Tibial nerve (tissue), 4 donors: Measurements from ENCODE around the gene UBL4A. TPM values are rescaled to one million over a fixed set of nuclear protein-coding genes. Genes with fewer than 3 reads are reported as not detected.

Experiments used
- DNase-seq, 2 donors: peaks; one replicate each; pipeline ENCODE4 v3.0.0-alpha.2; 2019; ENCODE audit warnings: low spot score in 2 of 2
- H3K27ac ChIP-seq, 4 donors: fragments of 200-600 bp; sonication (generic) in 3 of 4; one replicate each; pipeline ENCODE4 v1.5.1; 2017 to 2019; ENCODE audit warnings: mild to moderate bottlenecking in 1 of 4
- H3K27me3 ChIP-seq, 2 donors: fragments of 200-600 bp; sonication (generic) in 1 of 2; one replicate each; pipeline versions ENCODE4 v1.5.1 to v1.6.0; 2017 to 2019
- H3K36me3 ChIP-seq, 3 donors: fragments of 200-600 bp; sonication (generic); one replicate each; pipeline ENCODE4 v1.5.1; 2018 to 2019
- H3K4me1 ChIP-seq, 4 donors: fragments of 200-600 bp; sonication (generic) in 3 of 4; one replicate each; pipeline ENCODE4 v1.5.1; 2017 to 2019
- H3K4me3 ChIP-seq, 4 donors: fragments of 200-600 bp; sonication (generic) in 3 of 4; one replicate each; pipeline ENCODE4 v1.5.1; 2017 to 2019; ENCODE audit warnings: mild to moderate bottlenecking in 1 of 4, moderate library complexity in 1 of 4
- H3K9me3 ChIP-seq, 4 donors: fragments of 200-600 bp; sonication (generic) in 3 of 4; one replicate each; pipeline ENCODE4 v1.5.1; 2017 to 2019
- EP300 ChIP-seq, 2 donors: sonication (generic); formaldehyde crosslinking; IDR thresholded peaks; one replicate each; pipeline ENCODE4 v1.6.1; 2017; ENCODE audit warnings: antibody characterized with exemption in 2 of 2, mild to moderate bottlenecking in 1 of 2
- POLR2A ChIP-seq, 2 donors: fragments of 450-650 bp; IDR thresholded peaks; one replicate each; pipeline ENCODE4 v1.6.1; 2017; ENCODE audit warnings: antibody characterized with exemption in 2 of 2, mild to moderate bottlenecking in 2 of 2, moderate library complexity in 2 of 2
- WGBS, 2 donors: methylation state at CpG; one replicate each; pipeline ENCODE4 v1.1.5; 2018; 5-methylcytosine and 5-hydroxymethylcytosine counted together
- total RNA-seq, 4 donors: library from RNA; depleted of rRNA; stranded (reverse); fragments of >200 nt; gene quantifications; one replicate each; pipeline ENCODE4 v1.1.0, GENCODE V29; 2016
- TF ChIP-seq, protein P1 (sequence below), 5 experiments: fragments of 200-600 bp in 3 of 5; fragments of 450-650 bp in 2 of 5; sonication (generic) in 3 of 5; IDR thresholded peaks; one replicate each; pipeline ENCODE4 v1.5.1; 2016 to 2019; ENCODE audit warnings: antibody characterized with exemption in 5 of 5, mild to moderate bottlenecking in 3 of 5, moderate library complexity in 2 of 5

UBL4A gene
- total RNA-seq, 4 donors from 2014 or later, result 39.0 to 58.5 (median 43.4) TPM

DNA sequence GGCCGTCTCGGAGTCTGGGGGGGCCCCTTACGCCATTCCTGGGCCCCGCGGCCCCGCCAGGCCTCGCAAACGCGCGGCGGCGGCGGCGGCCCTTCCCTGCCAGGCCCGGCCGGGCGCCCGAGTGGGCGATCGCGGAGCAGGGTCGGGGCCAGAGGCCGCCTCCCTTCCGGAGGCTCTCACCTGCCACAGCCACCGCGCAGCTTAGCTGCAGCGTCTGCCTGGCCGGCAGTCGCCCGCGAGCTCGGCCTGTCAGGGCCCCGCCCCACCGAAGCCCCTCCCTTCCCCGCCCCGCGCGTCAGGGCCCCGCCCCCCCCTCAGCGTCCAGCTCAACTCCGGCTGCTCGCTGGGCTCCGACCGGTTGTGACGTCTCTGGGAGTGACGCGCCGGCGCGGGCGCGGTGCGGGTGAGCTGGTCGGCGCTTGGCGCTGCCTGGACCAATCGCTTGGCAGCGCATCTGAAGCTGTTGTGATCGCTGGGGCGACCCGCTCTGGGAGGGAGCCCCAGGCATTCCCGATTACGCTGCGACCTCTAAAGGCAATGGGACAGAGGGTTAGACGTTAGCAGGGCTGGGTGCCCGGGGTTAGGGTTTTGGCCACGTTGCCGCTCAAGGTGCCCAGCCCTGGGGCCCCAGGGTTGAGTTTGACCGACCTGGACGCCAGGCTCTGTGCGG, 4.1 kb upstream of the UBL4A start, which contains the start of gene SLC10A3:
Gene SLC10A3 (minus strand): TSS at position 216 of the 670 bp plus-strand sequence. CDS start 1,689 bp downstream, outside the sequence.
- Histone ChIP-seq H3K27me3 (no peaks in the 10 kb centered on the region), H3K9me3 (no peaks in the 10 kb centered on the region), H3K27ac (peak within 1 kb of the TSS; percentile 83 to 97 (median 92)), H3K4me3 (peak within 1 kb of the TSS; percentile 47 to 85 (median 62)), H3K4me1 (peaks cover 0 to 28% (median 1%) of the 10 kb centered on the region in 4 donors), H3K36me3 (peaks cover 0 to 12% (median 0%) of the 10 kb centered on the region in 3 donors)
- WGBS, 2 donors, result 25% methylated on average over 39 of the region's 71 CpGs; no CpG with 5 or more reads in 1 of the 2 donors
- DNase-seq, result peak; percentile 74 to 80
- TF ChIP-seq EP300 (IDR thresholded peaks at IDR 0.05) (peak in 1 of 2 donors; percentile 96), POLR2A (IDR thresholded peaks at IDR 0.05) (peak; percentile 47 to 86)
- TF ChIP-seq, protein P1, sequence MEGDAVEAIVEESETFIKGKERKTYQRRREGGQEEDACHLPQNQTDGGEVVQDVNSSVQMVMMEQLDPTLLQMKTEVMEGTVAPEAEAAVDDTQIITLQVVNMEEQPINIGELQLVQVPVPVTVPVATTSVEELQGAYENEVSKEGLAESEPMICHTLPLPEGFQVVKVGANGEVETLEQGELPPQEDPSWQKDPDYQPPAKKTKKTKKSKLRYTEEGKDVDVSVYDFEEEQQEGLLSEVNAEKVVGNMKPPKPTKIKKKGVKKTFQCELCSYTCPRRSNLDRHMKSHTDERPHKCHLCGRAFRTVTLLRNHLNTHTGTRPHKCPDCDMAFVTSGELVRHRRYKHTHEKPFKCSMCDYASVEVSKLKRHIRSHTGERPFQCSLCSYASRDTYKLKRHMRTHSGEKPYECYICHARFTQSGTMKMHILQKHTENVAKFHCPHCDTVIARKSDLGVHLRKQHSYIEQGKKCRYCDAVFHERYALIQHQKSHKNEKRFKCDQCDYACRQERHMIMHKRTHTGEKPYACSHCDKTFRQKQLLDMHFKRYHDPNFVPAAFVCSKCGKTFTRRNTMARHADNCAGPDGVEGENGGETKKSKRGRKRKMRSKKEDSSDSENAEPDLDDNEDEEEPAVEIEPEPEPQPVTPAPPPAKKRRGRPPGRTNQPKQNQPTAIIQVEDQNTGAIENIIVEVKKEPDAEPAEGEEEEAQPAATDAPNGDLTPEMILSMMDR (IDR thresholded peaks at IDR 0.05), result peak in 1 of 5 experiments; percentile 7

DNA sequence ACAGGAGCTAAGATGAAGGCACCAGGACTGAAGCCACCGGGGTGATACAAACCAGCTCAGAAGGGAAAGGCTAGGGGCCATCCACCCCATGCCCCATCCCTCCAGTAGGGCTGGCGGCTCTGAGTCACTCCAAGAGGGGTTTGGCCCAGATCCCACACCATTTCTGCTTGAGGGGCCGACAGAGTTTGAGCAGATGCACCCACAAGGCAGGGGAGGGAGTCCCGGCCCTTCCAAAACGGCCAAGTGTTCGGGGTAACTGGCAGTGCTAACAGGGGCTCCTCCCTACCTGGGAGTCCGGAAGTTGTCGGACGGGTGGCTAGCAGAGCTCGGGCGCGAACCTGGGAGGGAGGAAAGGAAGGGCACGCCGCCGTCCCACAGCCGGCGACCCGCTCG, 3.6 kb upstream of the UBL4A start:
- Histone ChIP-seq H3K36me3 (peaks cover 0 to 15% (median 0%) of the 10 kb centered on the region in 3 donors), H3K27ac (peak overlapping the region; percentile 79 to 97 (median 92)), H3K9me3 (no peaks in the 10 kb centered on the region), H3K27me3 (no peaks in the 10 kb centered on the region), H3K4me3 (peak overlapping the region; percentile 34 to 85 (median 62)), H3K4me1 (peaks cover 0 to 33% (median 6%) of the 10 kb centered on the region in 4 donors)
- 20 to 21% methylated on average over 1 to 15 of the region's 19 CpGs for WGBS, 2 donors
- no peak for TF ChIP-seq EP300 (IDR thresholded peaks at IDR 0.05)
- TF ChIP-seq, protein P1 (IDR thresholded peaks at IDR 0.05), result no peak
- no peak for TF ChIP-seq POLR2A (IDR thresholded peaks at IDR 0.05)
- no peak for DNase-seq

DNA sequence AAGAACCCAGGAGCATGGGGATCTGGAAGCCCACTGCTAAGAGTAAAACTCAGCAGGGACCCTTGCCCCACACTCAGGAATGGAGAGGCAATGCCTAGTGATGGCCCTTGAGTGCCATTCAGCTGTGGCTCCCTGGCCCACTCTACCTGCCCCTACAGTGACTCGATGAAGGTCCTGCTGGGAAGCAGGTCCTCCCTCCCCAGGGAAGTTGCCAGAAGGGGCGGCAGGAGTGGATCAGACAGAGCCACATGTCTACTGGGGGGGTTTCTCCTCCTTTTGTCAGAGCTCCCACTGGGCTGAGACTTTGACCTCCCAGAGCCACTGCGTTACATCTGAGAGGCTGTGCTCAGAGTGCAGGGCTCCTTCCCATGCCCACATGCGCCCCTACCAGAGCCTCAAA, 2.8 kb upstream of the UBL4A start:
- Histone ChIP-seq H3K27ac (peak overlapping the region; percentile 79 to 97 (median 92)), H3K27me3 (no peaks in the 10 kb centered on the region), H3K36me3 (peaks cover 0 to 23% (median 0%) of the 10 kb centered on the region in 3 donors), H3K9me3 (no peaks in the 10 kb centered on the region), H3K4me3 (peak overlapping the region in 1 of 4 donors; percentile 85), H3K4me1 (peaks cover 0 to 40% (median 8%) of the 10 kb centered on the region in 4 donors)
- DNase-seq, result no peak
- TF ChIP-seq EP300 (IDR thresholded peaks at IDR 0.05), result no peak
- no peak for TF ChIP-seq POLR2A (IDR thresholded peaks at IDR 0.05)
- TF ChIP-seq, protein P1 (IDR thresholded peaks at IDR 0.05), result no peak
- 79% methylated on average over 4 of the region's 4 CpGs; no CpG with 5 or more reads in 1 of the 2 donors for WGBS, 2 donors

DNA sequence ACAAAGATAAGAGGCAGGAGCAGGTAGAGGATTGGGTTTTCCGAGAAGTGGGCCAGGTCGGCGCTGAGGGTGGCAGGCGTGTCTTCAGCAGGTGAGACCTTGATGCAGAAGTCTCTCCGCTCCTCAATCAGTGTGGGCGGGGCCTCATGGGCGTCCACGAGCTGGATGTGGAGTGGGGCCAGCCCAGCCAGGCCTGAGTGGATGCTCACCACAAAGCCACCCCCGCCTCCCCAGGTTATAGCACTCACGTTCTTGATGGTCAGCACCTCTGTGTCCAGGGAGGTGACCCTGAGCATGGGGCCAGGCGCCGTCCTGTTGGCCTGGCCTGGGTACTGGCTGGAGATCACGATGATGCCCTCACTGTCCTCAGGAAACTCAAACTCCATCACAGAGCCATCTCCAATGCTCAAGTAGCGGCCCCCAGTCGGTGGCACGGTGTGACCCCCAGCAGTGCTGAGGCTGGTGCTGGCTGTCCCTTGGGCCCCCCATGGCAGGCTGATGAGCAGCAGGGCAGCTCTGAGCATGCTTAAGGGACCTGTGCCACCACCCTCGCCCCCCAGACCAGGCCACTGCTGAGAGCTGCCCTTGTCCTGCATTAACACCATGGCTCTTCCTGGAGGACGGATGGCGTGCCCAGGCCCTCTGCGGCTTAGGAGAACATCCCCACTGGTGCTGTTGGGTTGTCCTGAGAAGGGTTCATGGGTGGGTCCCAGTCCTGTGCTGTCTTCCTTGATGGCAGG, 2.1 kb upstream of the UBL4A start:
- DNase-seq, result no peak

More for the DNA sequence above, 2.1 kb upstream of the UBL4A start:
- 90% methylated on average over 15 of the region's 20 CpGs; no CpG with 5 or more reads in 1 of the 2 donors for WGBS, 2 donors
- TF ChIP-seq, protein P1 (IDR thresholded peaks at IDR 0.05), result no peak
- TF ChIP-seq EP300 (IDR thresholded peaks at IDR 0.05), result no peak
- TF ChIP-seq POLR2A (IDR thresholded peaks at IDR 0.05), result no peak
- no peaks in the 10 kb centered on the region for H3K27me3 ChIP-seq
- no peak overlapping the region for H3K27ac ChIP-seq
- H3K4me3 ChIP-seq, result no peak overlapping the region
- no peaks in the 10 kb centered on the region for H3K9me3 ChIP-seq
- peaks cover 0 to 26% (median 0%) of the 10 kb centered on the region in 3 donors for H3K36me3 ChIP-seq
- peaks cover 0 to 40% (median 8%) of the 10 kb centered on the region in 4 donors for H3K4me1 ChIP-seq
